Immature natural killer cell (primary cell): ENCODE results near the gene VPREB3. TPM values are rescaled to one million over a fixed set of nuclear protein-coding genes. Genes with fewer than 3 reads are reported as not detected.

ENCODE experiments used
- DNase-seq, 3 donors: peaks; one replicate each; pipeline ENCODE4 v3.0.0; 2022; ENCODE audit warnings: mixed read lengths in 1 of 3
- H3K27ac Mint-ChIP-seq, 6 donors: one replicate each; pipeline ENCODE4 v1.8.0; 2020; ENCODE audit warnings: mixed read lengths in 6 of 6, mild to moderate bottlenecking in 5 of 6, inconsistent platforms in 4 of 6, moderate library complexity in 3 of 6
- H3K27me3 Mint-ChIP-seq, 3 donors: one replicate each; pipeline ENCODE4 v1.8.0; 2020 to 2021; ENCODE audit warnings: low read depth in 3 of 3, mild to moderate bottlenecking in 3 of 3, mixed read lengths in 3 of 3, moderate library complexity in 3 of 3, inconsistent platforms in 1 of 3
- H3K36me3 Mint-ChIP-seq, 3 donors: one replicate each; pipeline ENCODE4 v1.8.0; 2020; ENCODE audit warnings: mixed read lengths in 3 of 3, inconsistent platforms in 2 of 3, mild to moderate bottlenecking in 2 of 3
- H3K4me1 Mint-ChIP-seq, 2 donors: one replicate each; pipeline ENCODE4 v1.8.0; 2020; ENCODE audit warnings: inconsistent platforms in 2 of 2, mild to moderate bottlenecking in 2 of 2, mixed read lengths in 2 of 2, moderate library complexity in 1 of 2
- H3K4me3 Mint-ChIP-seq, 5 donors: one replicate each; pipeline ENCODE4 v1.8.0; 2020; ENCODE audit warnings: mild to moderate bottlenecking in 5 of 5, mixed read lengths in 5 of 5, inconsistent platforms in 3 of 5, moderate library complexity in 3 of 5
- H3K9me3 Mint-ChIP-seq, 6 donors: one replicate each; pipeline ENCODE4 v1.8.0; 2020; ENCODE audit warnings: mild to moderate bottlenecking in 6 of 6, mixed read lengths in 6 of 6, inconsistent platforms in 4 of 6, moderate library complexity in 3 of 6
- polyA plus RNA-seq, 3 donors: library from polyadenylated mRNA; unstranded; fragments of 300-500 nt; fragmentation: Illumina TruSeq; gene quantifications; one replicate each; pipeline ENCODE4 v1.2.3, GENCODE V29; 2021

The VPREB3 gene
- polyA plus RNA-seq, 3 donors from 2014 or later, result 1.3 TPM; not detected in 2

DNA sequence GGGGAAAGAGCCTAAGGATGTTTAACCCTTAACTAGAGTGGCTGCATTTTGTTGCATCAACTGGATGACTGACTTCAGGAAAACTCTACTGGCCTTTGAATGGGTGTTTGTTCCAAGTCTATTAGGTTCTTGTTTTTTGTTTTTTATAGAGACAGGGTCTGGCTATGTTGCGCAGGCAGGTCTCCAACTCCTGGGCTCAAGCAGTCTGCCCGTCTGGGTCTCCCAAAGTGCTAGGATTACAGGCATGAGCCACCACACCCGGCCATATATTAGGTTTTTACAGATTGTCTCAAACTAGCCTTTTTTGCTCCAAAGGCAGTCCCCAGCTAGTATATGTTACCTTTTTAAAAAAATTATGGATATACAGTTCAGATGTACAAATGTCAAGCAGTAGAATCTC is 33.7 kb upstream of the VPREB3 start:
- Mint-ChIP-seq H3K36me3 (peaks cover 0 to 3% (median 0%) of the 10 kb centered on the region in 3 donors), H3K4me3 (peak overlapping the region; percentile 86 to 95 (median 92)), H3K4me1 (peaks cover 48 to 59% of the 10 kb centered on the region in 2 donors), H3K27me3 (no peaks in the 10 kb centered on the region), H3K27ac (peak overlapping the region; percentile 78 to 94 (median 94)), H3K9me3 (no peaks in the 10 kb centered on the region)
- no peak for DNase-seq

- Mint-ChIP-seq H3K27me3 (no peaks in the 10 kb centered on the region), H3K36me3 (no peaks in the 10 kb centered on the region), H3K9me3 (no peaks in the 10 kb centered on the region), H3K27ac (peak overlapping the region; percentile 78 to 94 (median 94)), H3K4me1 (peaks cover 46 to 55% of the 10 kb centered on the region in 2 donors), H3K4me3 (peak overlapping the region; percentile 86 to 95 (median 92))
- no peak for DNase-seq
Observed at GRCh38 chr22:23787600-23787896, 33.3 kb upstream of the VPREB3 start.

- Mint-ChIP-seq H3K27me3 (no peaks in the 10 kb centered on the region), H3K36me3 (no peaks in the 10 kb centered on the region), H3K4me3 (peak within 1 kb of the TSS; percentile 86 to 95 (median 92)), H3K27ac (peak within 1 kb of the TSS; percentile 78 to 95 (median 94)), H3K9me3 (no peaks in the 10 kb centered on the region), H3K4me1 (peaks cover 41 to 49% of the 10 kb centered on the region in 2 donors)
- peak; percentile 86 to 89 (median 89) for DNase-seq
Observed at GRCh38 chr22:23786752-23787599, 32.8 kb upstream of the VPREB3 start, which contains the start of gene SMARCB1. Gene SMARCB1 (plus strand): TSS chr22:23786966. CDS start chr22:23787170, 204 bp downstream.

DNA sequence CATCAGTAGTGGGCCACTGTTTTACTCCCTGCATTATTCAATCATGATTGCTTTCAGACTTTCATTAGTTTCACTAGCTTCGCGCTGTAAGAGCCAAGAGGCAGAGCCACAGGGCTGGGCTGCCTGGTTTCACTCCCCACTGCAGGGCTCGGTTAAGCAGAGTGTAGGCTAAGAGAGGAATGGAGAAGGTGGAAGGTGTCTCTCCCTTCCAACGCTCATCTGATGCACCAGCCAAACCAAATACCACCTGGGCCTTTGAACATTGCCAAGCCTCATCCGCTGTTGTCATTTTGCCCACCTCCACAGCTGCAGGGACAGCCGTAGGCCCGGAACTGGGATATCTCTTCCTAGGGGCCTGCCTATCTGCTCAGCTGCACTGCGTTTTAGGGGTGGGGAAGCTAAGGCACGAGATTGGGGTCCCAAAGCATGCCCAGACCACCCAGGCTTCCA is 32.1 kb upstream of the VPREB3 start:
- H3K27me3 Mint-ChIP-seq, result no peaks in the 10 kb centered on the region
- peak overlapping the region; percentile 84 to 92 (median 90) for H3K4me3 Mint-ChIP-seq
- no peaks in the 10 kb centered on the region for H3K9me3 Mint-ChIP-seq
- H3K27ac Mint-ChIP-seq, result peak overlapping the region; percentile 78 to 95 (median 94)
- DNase-seq, result no peak
- no peaks in the 10 kb centered on the region for H3K36me3 Mint-ChIP-seq
- peaks cover 38 to 43% of the 10 kb centered on the region in 2 donors for H3K4me1 Mint-ChIP-seq

DNA sequence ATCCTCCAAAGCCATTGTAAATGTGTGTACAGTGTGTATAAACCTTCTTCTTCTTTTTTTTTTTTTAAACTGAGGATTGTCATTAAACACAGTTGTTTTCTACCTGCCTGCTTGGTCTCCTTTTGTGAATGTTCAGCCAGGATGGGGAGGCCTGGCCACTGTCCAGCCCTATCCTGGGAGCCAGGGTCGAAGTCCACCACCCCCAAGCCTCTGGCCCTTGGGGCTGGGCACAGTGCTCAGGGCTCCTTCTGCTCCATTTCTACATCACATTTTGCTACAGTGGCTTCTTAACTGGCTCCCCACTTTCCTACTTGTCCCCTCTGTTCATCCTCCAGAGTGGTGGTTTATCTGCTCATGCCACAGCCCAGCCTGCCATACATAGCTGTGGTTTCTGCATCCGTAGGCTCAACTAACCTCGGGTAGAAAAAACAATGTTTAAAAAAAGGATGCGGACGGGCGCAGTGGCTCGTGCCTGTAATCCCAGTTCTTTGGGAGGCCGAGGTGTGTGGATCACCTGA is 30.0 kb upstream of the VPREB3 start:
- DNase-seq, result peak in 2 of 3 donors; percentile 34 to 42
- Mint-ChIP-seq H3K4me3 (peak overlapping the region; percentile 9 to 67 (median 49)), H3K9me3 (no peaks in the 10 kb centered on the region), H3K27me3 (peaks cover 0 to 1% (median 0%) of the 10 kb centered on the region in 3 donors), H3K27ac (peak overlapping the region in 4 of 6 donors; percentile 20 to 91 (median 60)), H3K36me3 (no peaks in the 10 kb centered on the region), H3K4me1 (peaks cover 31 to 33% of the 10 kb centered on the region in 2 donors)

DNA sequence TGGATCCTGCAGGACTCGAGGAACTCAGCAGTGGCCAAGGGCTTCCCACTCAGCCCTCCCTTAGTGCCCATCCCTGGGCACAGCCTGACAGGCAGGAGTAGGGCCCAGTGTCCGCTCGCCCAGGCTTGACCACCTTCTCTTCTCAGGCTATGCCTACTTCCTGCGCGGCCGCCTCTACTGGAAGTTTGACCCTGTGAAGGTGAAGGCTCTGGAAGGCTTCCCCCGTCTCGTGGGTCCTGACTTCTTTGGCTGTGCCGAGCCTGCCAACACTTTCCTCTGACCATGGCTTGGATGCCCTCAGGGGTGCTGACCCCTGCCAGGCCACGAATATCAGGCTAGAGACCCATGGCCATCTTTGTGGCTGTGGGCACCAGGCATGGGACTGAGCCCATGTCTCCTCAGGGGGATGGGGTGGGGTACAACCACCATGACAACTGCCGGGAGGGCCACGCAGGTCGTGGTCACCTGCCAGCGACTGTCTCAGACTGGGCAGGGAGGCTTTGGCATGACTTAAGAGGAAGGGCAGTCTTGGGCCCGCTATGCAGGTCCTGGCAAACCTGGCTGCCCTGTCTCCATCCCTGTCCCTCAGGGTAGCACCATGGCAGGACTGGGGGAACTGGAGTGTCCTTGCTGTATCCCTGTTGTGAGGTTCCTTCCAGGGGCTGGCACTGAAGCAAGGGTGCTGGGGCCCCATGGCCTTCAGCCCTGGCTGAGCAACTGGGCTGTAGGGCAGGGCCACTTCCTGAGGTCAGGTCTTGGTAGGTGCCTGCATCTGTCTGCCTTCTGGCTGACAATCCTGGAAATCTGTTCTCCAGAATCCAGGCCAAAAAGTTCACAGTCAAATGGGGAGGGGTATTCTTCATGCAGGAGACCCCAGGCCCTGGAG is 29.3 kb upstream of the VPREB3 start:
- Mint-ChIP-seq H3K36me3 (no peaks in the 10 kb centered on the region), H3K27ac (no peak overlapping the region), H3K9me3 (no peaks in the 10 kb centered on the region), H3K4me1 (peaks cover 28 to 29% of the 10 kb centered on the region in 2 donors), H3K27me3 (peaks cover 0 to 1% (median under 1%) of the 10 kb centered on the region in 3 donors), H3K4me3 (no peak overlapping the region)
- DNase-seq, result no peak

GRCh38 chr22:23782703-23783102 is 28.5 kb upstream of the VPREB3 start:
- no peak overlapping the region for H3K4me3 Mint-ChIP-seq
- H3K27ac Mint-ChIP-seq, result no peak overlapping the region
- no peaks in the 10 kb centered on the region for H3K36me3 Mint-ChIP-seq
- H3K27me3 Mint-ChIP-seq, result peaks cover 0 to 2% (median 1%) of the 10 kb centered on the region in 3 donors
- DNase-seq, result no peak
- H3K9me3 Mint-ChIP-seq, result no peaks in the 10 kb centered on the region
- H3K4me1 Mint-ChIP-seq, result peaks cover 21 to 24% of the 10 kb centered on the region in 2 donors

DNA sequence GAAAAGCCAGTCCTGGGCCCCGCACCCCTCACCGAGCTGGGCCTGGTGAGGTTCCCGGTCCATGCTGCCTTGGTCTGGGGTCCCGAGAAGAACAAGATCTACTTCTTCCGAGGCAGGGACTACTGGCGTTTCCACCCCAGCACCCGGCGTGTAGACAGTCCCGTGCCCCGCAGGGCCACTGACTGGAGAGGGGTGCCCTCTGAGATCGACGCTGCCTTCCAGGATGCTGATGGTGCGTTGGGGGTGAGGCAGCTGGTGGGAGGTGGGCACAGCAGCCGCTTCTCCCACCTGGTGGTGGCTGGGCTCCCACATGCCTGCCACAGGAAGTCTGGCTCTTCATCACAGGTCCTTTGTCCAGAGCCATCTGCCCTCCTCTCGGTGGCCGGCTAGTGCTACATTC is 28.0 kb upstream of the VPREB3 start:
- H3K27me3 Mint-ChIP-seq, result peaks cover 0 to 2% (median 1%) of the 10 kb centered on the region in 3 donors
- peaks cover 17 to 20% of the 10 kb centered on the region in 2 donors for H3K4me1 Mint-ChIP-seq
- no peak for DNase-seq
- no peaks in the 10 kb centered on the region for H3K36me3 Mint-ChIP-seq
- no peak overlapping the region for H3K4me3 Mint-ChIP-seq
- no peak overlapping the region for H3K27ac Mint-ChIP-seq
- H3K9me3 Mint-ChIP-seq, result no peaks in the 10 kb centered on the region

DNA sequence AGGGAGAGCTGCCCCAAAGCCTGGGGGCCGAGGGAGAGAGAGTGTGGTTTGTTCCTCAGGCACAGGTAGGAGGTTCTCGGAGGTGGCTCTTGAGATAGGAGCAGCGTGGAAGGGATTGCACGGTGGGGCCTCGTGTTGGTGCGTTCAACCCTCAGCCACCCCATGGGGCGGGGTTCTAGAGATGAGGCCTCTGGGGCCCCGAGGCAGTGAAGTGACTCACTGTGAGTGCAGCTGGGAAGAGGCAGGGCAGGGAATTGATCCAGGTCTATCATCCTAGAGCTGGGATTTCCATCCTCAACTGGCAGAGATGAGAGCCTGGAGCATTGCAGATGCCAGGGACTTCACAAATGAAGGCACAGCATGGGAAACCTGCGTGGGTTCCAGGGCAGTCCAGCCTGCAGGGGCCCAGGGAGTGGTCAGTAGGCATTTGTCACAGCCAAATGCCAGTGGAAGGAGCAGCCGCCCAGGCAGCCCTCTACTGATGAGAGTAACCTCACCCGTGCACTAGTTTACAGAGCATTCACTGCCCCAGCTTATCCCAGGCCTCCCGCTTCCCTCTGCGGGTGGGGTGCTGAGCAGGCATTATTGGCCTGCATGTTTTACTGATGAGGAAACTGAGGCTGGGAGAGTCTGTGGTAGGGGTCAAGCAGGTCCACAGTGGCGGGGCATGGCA is 27.4 kb upstream of the VPREB3 start:
- H3K27ac Mint-ChIP-seq, result no peak overlapping the region

GRCh38 chr22:23781065-23781464 is 26.8 kb upstream of the VPREB3 start:
- peaks cover 0 to 2% (median 1%) of the 10 kb centered on the region in 3 donors for H3K27me3 Mint-ChIP-seq
- no peak overlapping the region for H3K27ac Mint-ChIP-seq
- H3K36me3 Mint-ChIP-seq, result no peaks in the 10 kb centered on the region
- H3K4me3 Mint-ChIP-seq, result no peak overlapping the region
- no peaks in the 10 kb centered on the region for H3K9me3 Mint-ChIP-seq
- DNase-seq, result no peak
- peaks cover 10 to 11% of the 10 kb centered on the region in 2 donors for H3K4me1 Mint-ChIP-seq

More for the DNA sequence above, 27.4 kb upstream of the VPREB3 start:
- H3K4me3 Mint-ChIP-seq, result no peak overlapping the region
- peaks cover 0 to 2% (median 1%) of the 10 kb centered on the region in 3 donors for H3K27me3 Mint-ChIP-seq
- no peak for DNase-seq
- peaks cover 16 to 17% of the 10 kb centered on the region in 2 donors for H3K4me1 Mint-ChIP-seq
- no peaks in the 10 kb centered on the region for H3K9me3 Mint-ChIP-seq
- no peaks in the 10 kb centered on the region for H3K36me3 Mint-ChIP-seq

- Mint-ChIP-seq H3K9me3 (no peaks in the 10 kb centered on the region), H3K4me1 (peaks cover 8 to 11% of the 10 kb centered on the region in 2 donors), H3K27ac (no peak overlapping the region), H3K4me3 (no peak overlapping the region), H3K27me3 (peaks cover 0 to 3% (median 2%) of the 10 kb centered on the region in 3 donors), H3K36me3 (no peaks in the 10 kb centered on the region)
- DNase-seq, result no peak
Observed at GRCh38 chr22:23780146-23780748, 26.0 kb upstream of the VPREB3 start.

- no peaks in the 10 kb centered on the region for H3K36me3 Mint-ChIP-seq
- H3K4me3 Mint-ChIP-seq, result no peak overlapping the region
- H3K27ac Mint-ChIP-seq, result peak overlapping the region in 1 of 6 donors; percentile 11
Observed at GRCh38 chr22:23779731-23780130, 25.5 kb upstream of the VPREB3 start.

DNA sequence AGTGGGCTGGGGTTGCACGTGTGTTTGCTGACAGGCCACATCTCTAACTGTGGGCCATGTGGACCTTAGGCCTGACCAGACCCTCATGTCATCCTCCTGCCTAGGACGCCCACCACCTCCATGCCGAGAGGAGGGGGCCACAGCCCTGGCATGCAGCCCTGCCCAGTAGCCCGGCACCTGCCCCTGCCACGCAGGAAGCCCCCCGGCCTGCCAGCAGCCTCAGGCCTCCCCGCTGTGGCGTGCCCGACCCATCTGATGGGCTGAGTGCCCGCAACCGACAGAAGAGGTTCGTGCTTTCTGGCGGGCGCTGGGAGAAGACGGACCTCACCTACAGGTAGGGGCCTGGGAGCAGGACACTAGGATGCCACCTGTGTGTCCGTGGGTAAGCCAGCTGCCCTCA is 24.9 kb upstream of the VPREB3 start:
- H3K4me3 Mint-ChIP-seq, result no peak overlapping the region
- DNase-seq, result no peak
- peaks cover 0 to 3% (median 3%) of the 10 kb centered on the region in 3 donors for H3K27me3 Mint-ChIP-seq
- peaks cover 2 to 4% of the 10 kb centered on the region in 2 donors for H3K4me1 Mint-ChIP-seq
- no peaks in the 10 kb centered on the region for H3K9me3 Mint-ChIP-seq
- no peak overlapping the region for H3K27ac Mint-ChIP-seq
- no peaks in the 10 kb centered on the region for H3K36me3 Mint-ChIP-seq

More at GRCh38 chr22:23779731-23780130, 25.5 kb upstream of the VPREB3 start:
- H3K9me3 Mint-ChIP-seq, result no peaks in the 10 kb centered on the region
- no peak for DNase-seq
- peaks cover 0 to 3% (median 3%) of the 10 kb centered on the region in 3 donors for H3K27me3 Mint-ChIP-seq
- peaks cover 8 to 11% of the 10 kb centered on the region in 2 donors for H3K4me1 Mint-ChIP-seq
